ENCODE measurements around the gene SNHG17. TPM values are rescaled to one million over a fixed set of nuclear protein-coding genes. Genes with fewer than 3 reads are reported as not detected.

Gene SNHG17
- 27.9 and 41.4 TPM in 2 replicates for polyA plus RNA-seq (2011; rRNA removed)
- polyA minus RNA-seq (2011; rRNA and poly(A)+ RNA removed): 10.8 and 15.4 TPM in 2 replicates

- H3K4me3 ChIP-seq (ENCODE audit: low read depth, low read length): peak within 1 kb of the TSS; percentile 86
- TF ChIP-seq, protein P1, sequence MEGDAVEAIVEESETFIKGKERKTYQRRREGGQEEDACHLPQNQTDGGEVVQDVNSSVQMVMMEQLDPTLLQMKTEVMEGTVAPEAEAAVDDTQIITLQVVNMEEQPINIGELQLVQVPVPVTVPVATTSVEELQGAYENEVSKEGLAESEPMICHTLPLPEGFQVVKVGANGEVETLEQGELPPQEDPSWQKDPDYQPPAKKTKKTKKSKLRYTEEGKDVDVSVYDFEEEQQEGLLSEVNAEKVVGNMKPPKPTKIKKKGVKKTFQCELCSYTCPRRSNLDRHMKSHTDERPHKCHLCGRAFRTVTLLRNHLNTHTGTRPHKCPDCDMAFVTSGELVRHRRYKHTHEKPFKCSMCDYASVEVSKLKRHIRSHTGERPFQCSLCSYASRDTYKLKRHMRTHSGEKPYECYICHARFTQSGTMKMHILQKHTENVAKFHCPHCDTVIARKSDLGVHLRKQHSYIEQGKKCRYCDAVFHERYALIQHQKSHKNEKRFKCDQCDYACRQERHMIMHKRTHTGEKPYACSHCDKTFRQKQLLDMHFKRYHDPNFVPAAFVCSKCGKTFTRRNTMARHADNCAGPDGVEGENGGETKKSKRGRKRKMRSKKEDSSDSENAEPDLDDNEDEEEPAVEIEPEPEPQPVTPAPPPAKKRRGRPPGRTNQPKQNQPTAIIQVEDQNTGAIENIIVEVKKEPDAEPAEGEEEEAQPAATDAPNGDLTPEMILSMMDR (IDR thresholded peaks at IDR 0.05; ENCODE audit: insufficient read depth, low read depth, low read length): peak; percentile 100
- no peaks in the 10 kb centered on the region for H3K27me3 ChIP-seq (ENCODE audit: control insufficient read depth, insufficient read depth, low read length)
- peaks cover 10% of the 10 kb centered on the region for H3K36me3 ChIP-seq (ENCODE audit: control insufficient read depth, insufficient read depth, low read length)
- POLR2A ChIA-PET: interaction anchor here (0.6 to 0.7 kb wide), 4 partner anchors 12 to 904 kb away, joined by 3 to 8 read pairs (median 4); partner anchors contain the start of gene RALGAPB
- peak; percentile 39 for DNase-seq (ENCODE audit: low read depth)
- CTCF ChIA-PET: interaction anchor here (0.6 to 3.1 kb wide), 12 partner anchors 8 to 118 kb away, joined by 3 to 58 read pairs (median 4); partner anchors contain the start of gene RALGAPB
Measured at GRCh38 chr20:38434770-38435554, at the start of gene SNHG17. Gene SNHG17 (minus strand): TSS chr20:38435328.

- TF ChIP-seq, protein P1 (IDR thresholded peaks at IDR 0.05; ENCODE audit: insufficient read depth, low read depth, low read length): no peak
- H3K36me3 ChIP-seq (ENCODE audit: control insufficient read depth, insufficient read depth, low read length): 0 out of 2 replicates have a peak, but pooled peaks cover 2% of the 10 kb centered on the region
- no peak for DNase-seq (ENCODE audit: low read depth)
- CTCF ChIA-PET: no interaction called here
- POLR2A ChIA-PET: no interaction called here
- H3K4me3 ChIP-seq (ENCODE audit: low read depth, low read length): no peak overlapping the region
- H3K27me3 ChIP-seq (ENCODE audit: control insufficient read depth, insufficient read depth, low read length): no peaks in the 10 kb centered on the region
Measured at GRCh38 chr20:38479596-38479995, 44.5 kb upstream of the SNHG17 start.

GRCh38 chr20:38477747-38478146, 42.6 kb upstream of the SNHG17 start:
- Histone ChIP-seq H3K4me3 (ENCODE audit: low read depth, low read length) (no peak overlapping the region), H3K27me3 (ENCODE audit: control insufficient read depth, insufficient read depth, low read length) (no peaks in the 10 kb centered on the region), H3K36me3 (ENCODE audit: control insufficient read depth, insufficient read depth, low read length) (no peaks in the 10 kb centered on the region)
- TF ChIP-seq, protein P1 (IDR thresholded peaks at IDR 0.05; ENCODE audit: insufficient read depth, low read depth, low read length): no peak
- no peak for DNase-seq (ENCODE audit: low read depth)
- POLR2A ChIA-PET: no interaction called here
- CTCF ChIA-PET: interaction anchor here (1.0 kb wide), 1 partner anchor 24 kb away, joined by 3 read pairs; no protein-coding TSS in a partner anchor

DNA sequence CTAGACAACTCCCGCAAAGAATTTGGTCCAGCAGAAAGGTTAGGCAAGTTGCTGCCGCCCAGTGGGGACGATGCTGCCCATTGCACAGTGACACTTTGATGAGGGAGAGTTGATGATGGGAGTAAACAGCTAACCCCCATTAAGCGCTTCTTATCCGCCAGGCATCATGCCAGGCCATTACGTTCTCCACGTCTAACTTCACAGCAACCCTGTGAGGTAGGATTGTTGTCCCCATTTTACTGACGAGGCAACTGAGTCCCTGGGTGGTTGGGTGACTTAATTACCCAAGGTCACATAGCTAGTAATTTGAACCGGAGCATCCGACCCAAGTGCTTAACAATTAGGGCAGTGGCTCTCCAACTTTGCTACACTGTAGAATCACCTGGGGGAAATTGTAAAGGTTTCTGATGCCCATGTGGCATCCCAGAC, 38.3 kb upstream of the SNHG17 start:
- DNase-seq (ENCODE audit: low read depth): no peak
- CTCF ChIA-PET: interaction anchor here (0.6 to 2.6 kb wide), 5 partner anchors 13 to 75 kb away, joined by 3 to 12 read pairs (median 4); partner anchors contain the start of gene SNHG17
- peak overlapping the region; percentile 71 for H3K4me3 ChIP-seq (ENCODE audit: low read depth, low read length)
- TF ChIP-seq, protein P1 (IDR thresholded peaks at IDR 0.05; ENCODE audit: insufficient read depth, low read depth, low read length): peak; percentile 24; the same call in 1 of the 2 replicates
- no peaks in the 10 kb centered on the region for H3K27me3 ChIP-seq (ENCODE audit: control insufficient read depth, insufficient read depth, low read length)
- POLR2A ChIA-PET: interaction anchor here (1.0 kb wide), 1 partner anchor 38 kb away, joined by 4 read pairs; the partner anchor contains the start of gene SNHG17
- no peaks in the 10 kb centered on the region for H3K36me3 ChIP-seq (ENCODE audit: control insufficient read depth, insufficient read depth, low read length)

All from BJ (cell line).